Activated CD8-positive, alpha-beta memory T cell treated with anti-CD3 and anti-CD28 coated beads, Interleukin-2, amount 50 U/mL, for 24 hours (primary cell): ENCODE measurements around the gene CAPN1.
"Not testable (repeated sequence)": the region's sequence is repeated elsewhere in the genome, so short reads cannot be mapped to it uniquely, and the experiment has no call there.

Experiments
- DNase-seq: peaks from one replicate; pipeline ENCODE4 v3.0.0-alpha.2; 2020; ENCODE audit errors: extremely low read depth

CAPN1 gene

DNA sequence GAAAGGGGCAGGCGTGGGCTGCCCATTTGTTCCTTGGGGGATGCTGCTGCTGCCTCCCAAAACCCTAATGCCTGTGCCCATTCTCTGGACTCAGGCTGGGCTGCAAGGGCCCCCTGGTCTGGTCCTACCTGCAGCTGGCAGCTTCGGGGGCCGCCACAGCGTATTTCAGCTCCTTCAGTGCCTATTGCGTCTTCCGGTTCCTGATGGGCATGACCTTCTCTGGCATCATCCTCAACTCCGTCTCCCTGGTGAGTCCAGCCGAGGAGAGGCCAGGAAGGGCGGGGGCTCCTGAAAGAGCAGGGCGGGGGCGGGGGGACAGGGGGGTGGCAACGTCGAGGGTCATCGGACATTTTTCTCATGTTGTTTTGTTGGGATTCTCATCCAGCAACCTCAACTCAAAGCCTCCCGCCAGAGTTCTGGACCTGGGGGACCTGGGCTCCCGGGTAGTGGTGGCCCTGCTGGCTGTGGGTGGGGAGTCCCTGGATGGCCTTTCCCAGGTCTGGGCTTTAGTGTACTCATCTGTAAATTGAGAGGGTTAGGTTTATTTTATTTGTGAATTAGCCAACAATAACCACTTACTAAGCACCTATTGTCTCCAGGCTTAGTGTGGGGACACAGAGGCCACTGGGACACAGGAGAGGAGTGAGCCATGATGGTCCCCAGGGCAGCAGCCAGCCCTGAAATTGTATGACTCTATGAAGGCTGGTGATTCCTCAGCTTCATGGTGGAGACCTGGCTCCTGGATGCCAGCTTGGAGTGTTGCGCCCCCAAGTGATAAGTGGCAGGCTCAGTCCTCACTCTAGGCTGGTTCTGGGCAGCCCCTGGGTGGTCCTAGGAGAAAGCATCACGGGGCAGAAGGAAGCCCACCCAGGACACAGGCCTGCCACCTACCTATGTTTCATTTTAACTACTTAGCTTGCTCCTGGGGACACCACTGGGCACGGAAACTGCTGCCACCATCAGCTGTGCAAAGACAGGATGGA lies 36.0 kb downstream of the CAPN1 start:
- DNase-seq, result no peak

GRCh38 chr11:65218446-65218845 lies 36.7 kb downstream of the CAPN1 start:
- DNase-seq, result no peak

DNA sequence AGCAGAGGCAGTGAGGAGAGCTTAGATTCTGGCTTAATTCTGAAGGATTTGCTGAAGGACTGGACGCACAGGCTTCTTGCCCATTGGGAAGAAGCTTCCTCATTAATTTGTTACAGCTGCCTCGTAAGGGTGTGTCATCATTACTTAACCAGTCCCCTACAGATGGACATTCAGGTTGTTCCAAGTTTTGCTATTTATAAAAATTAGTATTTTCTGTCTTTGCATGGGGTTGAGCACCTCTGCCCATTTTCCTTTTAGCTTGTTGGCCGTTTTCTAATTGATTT lies 38.1 kb downstream of the CAPN1 start:
- no peak for DNase-seq

GRCh38 chr11:65221026-65221425 lies 39.3 kb downstream of the CAPN1 start:
- no peak for DNase-seq

DNA sequence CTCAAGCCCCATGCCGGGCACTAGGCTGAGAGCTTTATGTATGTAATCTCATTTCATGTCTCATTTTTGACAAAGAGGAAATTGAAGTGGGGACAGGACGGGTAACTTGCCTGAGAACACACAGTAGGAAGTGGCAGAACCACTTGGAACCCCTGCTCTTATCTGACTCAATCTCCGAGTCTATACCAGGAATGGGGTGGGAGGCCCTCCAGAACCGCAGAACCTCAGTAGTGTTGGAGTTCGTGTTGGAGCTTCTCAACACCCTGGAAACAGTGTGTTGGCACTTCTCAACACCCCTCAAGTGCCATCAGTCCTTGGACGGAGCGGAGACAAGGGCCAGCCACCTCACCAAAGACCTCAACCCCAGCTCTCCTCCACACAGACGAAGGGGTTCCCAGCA lies 41.3 kb downstream of the CAPN1 start:
- no peak for DNase-seq

- DNase-seq, result no peak
Measured at GRCh38 chr11:65224930-65225278, 43.2 kb downstream of the CAPN1 start.

- DNase-seq, result peak; percentile 21
Measured at GRCh38 chr11:65225279-65226102, 43.8 kb downstream of the CAPN1 start.

- DNase-seq, result no peak
Measured at GRCh38 chr11:65226103-65226442, 44.3 kb downstream of the CAPN1 start.

GRCh38 chr11:65227879-65228278 lies 46.2 kb downstream of the CAPN1 start:
- DNase-seq, result no peak

DNA sequence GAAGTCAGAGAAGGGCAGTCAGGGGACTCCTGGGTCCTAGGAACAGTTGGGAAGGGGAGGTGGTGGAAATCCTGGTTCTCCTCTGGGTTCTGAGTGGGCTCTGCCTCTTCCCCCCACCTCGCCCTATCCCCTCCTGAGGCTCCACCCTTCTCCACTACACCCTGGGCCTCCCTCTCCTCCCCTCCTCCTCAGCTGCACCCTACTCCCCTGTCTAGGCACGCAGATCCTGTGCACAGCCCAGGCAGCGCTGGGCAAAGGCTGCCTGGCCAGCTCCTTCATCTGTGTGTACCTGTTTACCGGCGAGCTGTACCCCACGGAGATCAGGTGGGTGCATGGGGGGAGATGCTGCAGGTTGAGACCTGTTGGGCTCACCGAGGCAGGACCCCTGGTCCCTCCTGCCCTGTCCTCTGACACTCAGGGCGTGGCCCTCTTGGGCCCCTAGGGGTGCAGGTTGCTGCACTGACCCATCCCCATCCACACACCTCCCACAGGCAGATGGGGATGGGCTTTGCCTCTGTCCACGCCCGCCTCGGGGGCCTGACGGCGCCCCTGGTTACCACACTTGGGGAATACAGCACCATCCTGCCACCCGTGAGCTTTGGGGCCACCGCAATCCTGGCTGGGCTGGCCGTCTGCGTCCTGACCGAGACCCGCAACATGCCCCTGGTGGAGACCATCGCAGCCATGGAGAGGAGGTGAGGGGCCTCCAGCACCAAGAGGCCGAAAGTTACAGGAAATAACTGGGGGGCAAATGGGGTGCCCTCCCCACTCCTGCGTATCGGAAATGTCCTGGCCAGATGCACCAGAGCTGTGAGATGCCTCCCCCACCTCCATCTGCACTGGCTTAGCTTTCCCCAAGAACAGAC lies 54.7 kb downstream of the CAPN1 start:
- DNase-seq, result no peak

GRCh38 chr11:65238302-65238701 lies 56.6 kb downstream of the CAPN1 start:
- DNase-seq, result not testable (repeated sequence)

GRCh38 chr11:65241134-65241533 lies 59.4 kb downstream of the CAPN1 start:
- no peak for DNase-seq

- no peak for DNase-seq
Measured at GRCh38 chr11:65241692-65242091, 60.0 kb downstream of the CAPN1 start.

GRCh38 chr11:65242389-65242788 lies 60.7 kb downstream of the CAPN1 start:
- no peak for DNase-seq

- no peak for DNase-seq
Measured at GRCh38 chr11:65243797-65244196, 62.1 kb downstream of the CAPN1 start.

DNA sequence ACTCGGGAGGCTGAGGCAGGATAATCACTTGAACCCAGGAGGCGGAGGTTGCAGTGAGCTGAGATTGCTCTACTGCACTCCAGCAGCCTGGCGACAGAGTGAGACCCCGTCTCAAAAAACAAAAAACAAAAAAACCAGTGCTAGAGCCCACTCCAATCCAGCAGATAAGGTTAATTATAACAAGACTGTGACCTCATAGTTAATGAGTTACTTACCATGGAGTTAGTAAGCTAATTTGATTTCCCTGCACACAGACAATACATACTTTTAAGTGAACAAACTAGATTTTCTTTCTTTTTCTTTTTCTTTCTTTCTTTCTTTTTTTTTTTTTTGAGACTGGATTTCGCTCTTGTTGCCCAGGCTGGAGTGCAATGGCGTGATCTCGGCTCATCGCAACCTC lies 63.3 kb downstream of the CAPN1 start:
- not testable (repeated sequence) for DNase-seq

- DNase-seq, result no peak
Measured at GRCh38 chr11:65246506-65246905, 64.8 kb downstream of the CAPN1 start.

GRCh38 chr11:65248184-65248710 lies 66.5 kb downstream of the CAPN1 start:
- DNase-seq, result not testable (repeated sequence)

- no peak for DNase-seq
Measured at GRCh38 chr11:65251476-65251875, 69.7 kb downstream of the CAPN1 start.

- DNase-seq, result no peak
Measured at GRCh38 chr11:65254724-65255123, 73.0 kb downstream of the CAPN1 start.

DNA sequence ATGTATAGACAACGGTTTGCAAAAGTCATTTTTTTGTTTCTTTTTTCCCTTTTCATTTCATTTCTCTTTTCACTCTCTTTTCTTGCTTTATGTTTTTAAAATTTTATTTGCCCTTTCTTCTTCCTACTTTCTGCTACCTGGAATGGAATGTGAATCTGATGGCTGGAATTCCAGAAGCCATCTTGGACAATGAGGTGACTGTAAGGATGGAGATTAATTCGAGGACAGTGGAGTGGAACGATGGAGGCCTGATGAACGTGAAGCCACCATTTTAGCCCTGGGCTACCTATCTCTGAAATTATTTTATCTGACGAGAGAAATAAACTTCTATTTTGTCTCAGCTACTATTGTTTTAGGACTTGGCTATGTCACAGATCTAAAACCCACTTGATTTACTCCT lies 77.3 kb downstream of the CAPN1 start:
- DNase-seq, result no peak

GRCh38 chr11:65260302-65260701 lies 78.6 kb downstream of the CAPN1 start:
- no peak for DNase-seq
